ENCODE measurements around the gene USP43.

USP43 gene

GRCh38 chr17:9768381-9768934 is 123.1 kb downstream of the USP43 start:
- DNase-seq = peak; percentile 30 to 57
- TF ChIP-seq GATA1 (IDR thresholded peaks at IDR 0.05; ENCODE audit: low read depth, low read length) (no peak), POLR2A (IDR thresholded peaks at IDR 0.05; ENCODE audit: low read length) (no peak)

- TF ChIP-seq POLR2A (IDR thresholded peaks at IDR 0.05; ENCODE audit: low read length) = no peak
- TF ChIP-seq GATA1 (IDR thresholded peaks at IDR 0.05; ENCODE audit: low read depth, low read length) = no peak
- DNase-seq = no peak
These were observed 123.8 kb downstream of the USP43 start for GRCh38 chr17:9769036-9769695.

GRCh38 chr17:9771465-9771864 is 126.1 kb downstream of the USP43 start:
- TF ChIP-seq GATA1 (IDR thresholded peaks at IDR 0.05; ENCODE audit: low read depth, low read length) (no peak), POLR2A (IDR thresholded peaks at IDR 0.05; ENCODE audit: low read length) (no peak)
- no peak for DNase-seq

GRCh38 chr17:9772658-9773057 is 127.3 kb downstream of the USP43 start:
- TF ChIP-seq POLR2A (IDR thresholded peaks at IDR 0.05; ENCODE audit: low read length) (no peak), GATA1 (IDR thresholded peaks at IDR 0.05; ENCODE audit: low read depth, low read length) (no peak)
- no peak for DNase-seq

- no peak for TF ChIP-seq POLR2A (IDR thresholded peaks at IDR 0.05; ENCODE audit: low read length)
- no peak for TF ChIP-seq GATA1 (IDR thresholded peaks at IDR 0.05; ENCODE audit: low read depth, low read length)
- no peak for DNase-seq
These were observed 131.6 kb downstream of the USP43 start for GRCh38 chr17:9776911-9777310.

Measured in erythroblast (primary cell).